ENCODE measurements around the gene NGLY1. TPM values are rescaled to one million over a fixed set of nuclear protein-coding genes. Genes with fewer than 3 reads are reported as not detected.

NGLY1 gene, protein sequence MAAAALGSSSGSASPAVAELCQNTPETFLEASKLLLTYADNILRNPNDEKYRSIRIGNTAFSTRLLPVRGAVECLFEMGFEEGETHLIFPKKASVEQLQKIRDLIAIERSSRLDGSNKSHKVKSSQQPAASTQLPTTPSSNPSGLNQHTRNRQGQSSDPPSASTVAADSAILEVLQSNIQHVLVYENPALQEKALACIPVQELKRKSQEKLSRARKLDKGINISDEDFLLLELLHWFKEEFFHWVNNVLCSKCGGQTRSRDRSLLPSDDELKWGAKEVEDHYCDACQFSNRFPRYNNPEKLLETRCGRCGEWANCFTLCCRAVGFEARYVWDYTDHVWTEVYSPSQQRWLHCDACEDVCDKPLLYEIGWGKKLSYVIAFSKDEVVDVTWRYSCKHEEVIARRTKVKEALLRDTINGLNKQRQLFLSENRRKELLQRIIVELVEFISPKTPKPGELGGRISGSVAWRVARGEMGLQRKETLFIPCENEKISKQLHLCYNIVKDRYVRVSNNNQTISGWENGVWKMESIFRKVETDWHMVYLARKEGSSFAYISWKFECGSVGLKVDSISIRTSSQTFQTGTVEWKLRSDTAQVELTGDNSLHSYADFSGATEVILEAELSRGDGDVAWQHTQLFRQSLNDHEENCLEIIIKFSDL
- 17.7 and 25.2 TPM in 2 replicates for total RNA-seq

GRCh38 chr3:25782938-25783660 lies at the start of gene NGLY1:
TSS of gene NGLY1 (minus strand) at chr3:25783443. CDS start at chr3:25783390, 53 bp downstream.
- DNase-seq (ENCODE audit: low read depth in 2 of 2) = peak; percentile 85 to 91

DNA sequence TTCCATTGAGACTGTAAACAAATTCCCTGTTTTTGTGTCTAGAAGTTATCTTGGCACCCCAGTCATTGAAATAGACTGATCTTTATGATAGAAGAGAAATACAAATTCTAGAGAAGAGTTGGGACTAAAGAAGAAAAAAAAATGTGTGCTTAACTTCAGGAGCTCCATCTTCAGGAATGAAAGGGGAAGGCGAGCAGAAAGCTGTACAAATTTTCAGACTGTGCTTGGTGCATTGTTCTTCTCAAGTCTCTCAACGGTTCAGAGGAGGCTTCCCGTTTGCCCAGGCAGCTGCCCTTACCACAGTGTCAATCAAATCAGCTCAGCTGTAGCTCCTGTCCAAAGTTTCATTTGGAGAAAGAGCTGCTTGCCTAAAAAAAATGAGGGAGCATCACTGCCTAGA lies 48.3 kb upstream of the NGLY1 start:
- peak; percentile 5 to 37 for DNase-seq (ENCODE audit: low read depth in 2 of 2)

DNA sequence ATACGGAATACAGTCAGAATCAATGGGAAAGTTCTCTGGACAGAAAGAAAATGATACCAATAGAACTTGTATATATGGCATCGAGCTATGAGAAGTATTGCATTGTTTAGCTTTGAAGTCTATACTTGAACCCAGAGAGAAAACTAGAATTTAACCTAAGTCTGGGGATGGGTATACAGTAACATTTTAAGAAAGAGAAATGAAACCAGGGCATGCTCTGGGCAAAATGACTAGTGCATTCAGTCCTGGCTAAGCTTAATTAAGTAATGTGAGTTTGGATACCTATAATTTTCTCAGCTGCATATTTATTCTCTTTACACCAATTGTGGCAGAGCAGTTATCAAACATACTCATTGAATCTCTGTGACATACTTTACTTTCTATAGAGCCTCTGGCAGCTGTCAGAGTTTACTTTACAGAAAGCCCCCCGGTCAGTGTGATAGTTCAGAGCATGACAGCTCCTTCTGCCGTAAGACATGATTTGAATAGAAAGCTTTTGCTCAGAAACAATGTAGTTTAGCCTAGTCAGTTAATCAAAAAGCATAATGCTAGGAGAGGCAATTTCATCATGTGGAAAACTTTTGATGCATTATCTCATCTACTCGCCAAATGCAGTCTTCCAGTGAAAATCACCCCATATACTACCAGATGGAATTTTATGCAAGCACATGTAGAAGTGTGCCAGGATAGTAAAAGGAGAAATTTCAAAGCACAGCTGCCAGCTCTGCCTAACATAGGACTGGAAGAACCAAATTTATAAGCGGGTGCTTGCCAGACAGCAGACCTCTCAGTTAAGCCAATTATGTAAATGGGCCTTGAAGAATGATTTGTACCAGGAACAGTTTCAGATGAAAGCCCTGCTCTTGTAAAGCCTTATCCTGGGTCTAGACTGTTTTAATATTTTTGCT lies 47.4 kb upstream of the NGLY1 start:
- no peak for DNase-seq (ENCODE audit: low read depth in 2 of 2)

- no peak for DNase-seq (ENCODE audit: low read depth in 2 of 2)
Measured at GRCh38 chr3:25826510-25826909, 43.3 kb upstream of the NGLY1 start.

- no peak for DNase-seq (ENCODE audit: low read depth in 2 of 2)
Measured at GRCh38 chr3:25823314-25823713, 40.1 kb upstream of the NGLY1 start.

- DNase-seq (ENCODE audit: low read depth in 2 of 2) = no peak
Measured at GRCh38 chr3:25821746-25822573, 38.7 kb upstream of the NGLY1 start.

DNA sequence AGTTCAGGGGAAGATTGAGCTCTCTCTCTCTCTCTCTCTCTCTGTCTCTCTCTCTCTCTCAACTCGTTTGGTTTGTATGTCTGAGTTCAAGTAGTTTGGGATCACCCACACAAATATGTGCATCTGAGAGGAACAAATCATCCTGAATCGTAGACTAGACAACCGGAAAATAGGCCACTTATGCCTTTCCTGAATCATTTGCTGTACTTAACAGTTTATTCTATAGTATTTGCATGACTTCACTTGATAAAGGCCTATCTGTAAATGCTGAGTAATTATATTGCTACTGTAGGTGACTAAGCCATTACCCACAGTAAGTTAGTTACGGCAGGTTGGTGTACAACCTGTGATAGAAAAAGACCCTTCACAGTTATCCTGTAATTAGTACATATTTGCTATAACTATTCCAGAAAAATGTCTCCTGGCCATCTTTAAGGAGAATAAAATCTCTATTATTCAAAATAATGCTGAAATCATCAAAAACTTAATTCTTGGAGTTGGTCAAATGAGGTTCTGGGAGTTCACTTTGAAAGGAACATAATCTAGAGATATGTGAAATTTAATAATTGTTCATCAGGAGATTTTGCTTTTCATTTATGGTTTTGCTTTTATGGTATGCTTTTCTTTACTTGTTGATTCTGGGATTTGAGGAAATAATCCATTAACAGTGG lies 37.7 kb upstream of the NGLY1 start:
- no peak for DNase-seq (ENCODE audit: low read depth in 2 of 2)

GRCh38 chr3:25820366-25820765 lies 37.1 kb upstream of the NGLY1 start:
- DNase-seq (ENCODE audit: low read depth in 2 of 2) = peak; percentile 75 to 87

DNA sequence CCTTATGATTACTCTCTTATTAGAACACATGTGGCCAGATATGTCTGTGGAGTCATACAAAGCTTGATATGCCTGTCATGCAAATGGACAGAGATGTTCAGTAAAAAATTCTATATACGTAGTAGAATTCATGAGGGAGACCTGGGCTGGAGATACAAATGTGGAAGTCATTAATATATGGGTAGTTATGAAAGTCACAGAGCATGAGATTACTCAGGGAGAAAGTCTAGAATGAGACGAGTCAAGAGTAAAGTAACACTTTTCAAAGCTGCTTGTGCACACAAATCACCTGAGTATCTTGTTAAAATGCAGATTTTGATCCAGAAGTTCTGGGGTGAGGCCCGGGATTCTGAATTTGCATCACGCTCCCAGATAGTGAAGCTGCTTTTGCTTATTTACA lies 35.1 kb upstream of the NGLY1 start:
- no peak for DNase-seq (ENCODE audit: low read depth in 2 of 2)

DNA sequence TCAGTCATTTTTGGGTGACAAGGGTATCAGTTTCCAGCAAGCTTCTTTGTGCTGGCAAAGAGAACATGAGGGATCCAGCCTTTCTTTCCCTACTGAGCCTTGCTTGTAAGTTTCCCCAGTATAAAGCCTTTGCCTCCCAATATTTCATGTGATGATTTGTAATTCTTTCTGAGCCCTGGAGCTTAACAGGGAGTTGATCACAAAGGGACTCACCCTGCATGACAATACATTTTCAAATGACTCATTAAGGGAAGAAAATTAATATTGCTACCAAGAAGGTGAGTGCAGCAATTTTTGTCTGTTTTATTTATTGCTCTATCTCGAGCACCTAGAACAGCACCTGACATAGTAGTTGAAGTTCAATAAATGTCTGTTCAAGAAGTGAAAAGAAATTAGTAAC lies 34.4 kb upstream of the NGLY1 start:
- no peak for DNase-seq (ENCODE audit: low read depth in 2 of 2)

- DNase-seq (ENCODE audit: low read depth in 2 of 2) = no peak
Measured at GRCh38 chr3:25817107-25817506, 33.9 kb upstream of the NGLY1 start.

- DNase-seq (ENCODE audit: low read depth in 2 of 2) = no peak
Measured at GRCh38 chr3:25812644-25813043, 29.4 kb upstream of the NGLY1 start.

- no peak for DNase-seq (ENCODE audit: low read depth in 2 of 2)
Measured at GRCh38 chr3:25804676-25805075, 21.4 kb upstream of the NGLY1 start.

GRCh38 chr3:25803833-25804232 lies 20.6 kb upstream of the NGLY1 start:
- no peak for DNase-seq (ENCODE audit: low read depth in 2 of 2)

DNA sequence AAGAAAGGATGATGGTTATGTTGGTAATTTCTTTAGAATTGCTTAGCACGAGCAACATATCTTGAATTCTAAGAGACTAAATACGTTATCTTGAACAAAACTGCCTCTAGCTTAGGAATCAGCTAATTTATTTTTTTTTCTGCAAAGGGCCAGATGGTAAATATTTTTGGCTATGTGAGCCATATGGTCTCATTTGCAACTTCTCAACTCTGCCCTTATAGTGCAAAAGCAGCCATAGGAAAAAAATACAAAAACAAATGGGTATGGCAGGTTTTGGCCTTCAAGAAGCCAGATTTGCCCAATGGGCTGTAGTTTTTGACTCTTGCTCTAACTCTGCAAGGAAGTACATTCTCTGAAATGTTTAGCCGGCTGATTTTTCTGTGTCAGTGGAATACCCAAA lies 18.5 kb upstream of the NGLY1 start:
- DNase-seq (ENCODE audit: low read depth in 2 of 2) = no peak

DNA sequence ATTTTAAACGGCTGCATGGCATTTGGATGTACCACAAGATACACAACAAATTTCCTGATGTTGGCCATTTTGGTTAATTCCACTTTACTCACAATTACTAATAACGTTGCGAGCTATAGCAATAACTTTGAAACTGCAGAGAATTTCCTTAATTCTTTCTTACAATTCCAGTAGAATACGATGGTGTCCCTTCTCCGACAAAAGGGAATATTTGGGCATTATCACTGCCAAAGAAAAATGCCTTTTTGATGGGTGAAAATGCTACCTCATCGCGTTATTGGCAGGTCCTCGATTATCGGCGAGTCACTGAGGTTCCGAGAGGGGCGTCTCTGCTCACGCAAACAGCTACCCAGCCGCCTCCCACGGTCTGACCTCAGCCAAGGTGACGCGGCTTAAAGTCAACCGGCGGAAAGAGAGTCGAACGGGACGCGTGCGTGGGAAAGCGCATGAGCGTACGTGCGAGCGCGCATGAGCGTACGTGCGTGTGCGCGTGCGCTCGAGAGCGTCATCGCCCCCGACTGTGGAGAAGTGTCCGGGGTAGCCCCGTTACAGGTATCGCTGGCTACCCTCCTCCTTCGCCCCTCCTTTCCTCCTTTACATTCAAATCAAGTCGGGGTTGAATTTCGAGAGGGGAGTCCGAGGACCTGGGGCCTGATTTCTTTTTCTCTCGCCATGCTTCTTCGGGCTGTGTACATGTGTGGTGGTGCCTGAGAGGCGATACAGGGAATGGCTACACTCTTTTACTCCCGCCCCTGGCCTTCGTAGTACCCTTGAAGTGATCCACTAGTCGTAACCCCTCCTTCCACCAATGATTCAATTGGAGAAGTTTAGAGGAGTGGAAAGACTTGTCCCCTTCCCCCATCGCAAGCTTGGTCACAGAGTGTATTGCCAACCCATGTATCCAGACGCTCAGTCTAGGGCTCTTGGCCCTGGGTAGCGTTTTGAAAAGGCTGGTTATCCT lies 6.6 kb upstream of the NGLY1 start, which contains the start of gene OXSM:
TSS of gene OXSM (plus strand) at position 495 of the 961 bp plus-strand sequence. CDS start 931 bp downstream, outside the sequence.
- DNase-seq (ENCODE audit: low read depth in 2 of 2) = peak; percentile 94 to 97

DNA sequence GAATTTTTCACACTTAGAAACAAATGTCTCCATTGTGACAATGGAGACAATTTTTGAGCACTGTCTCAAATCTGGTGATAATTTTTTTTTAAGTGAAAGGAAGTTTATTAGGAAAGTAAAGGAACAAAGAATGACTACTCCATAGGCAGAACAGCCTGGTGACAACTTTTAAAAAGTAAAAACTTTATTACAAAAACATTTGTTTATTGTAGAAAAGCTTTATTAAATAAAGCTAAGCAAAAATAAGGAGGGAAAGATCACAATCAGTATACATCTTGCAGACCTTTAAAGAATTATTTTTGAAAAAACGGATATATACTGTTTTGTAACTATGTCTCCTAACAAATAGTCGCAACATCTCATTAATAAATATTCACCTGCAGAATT lies 6.0 kb upstream of the NGLY1 start:
- no peak for DNase-seq (ENCODE audit: low read depth in 2 of 2)

- no peak for DNase-seq (ENCODE audit: low read depth in 2 of 2)
Measured at GRCh38 chr3:25787689-25788088, 4.4 kb upstream of the NGLY1 start.

DNA sequence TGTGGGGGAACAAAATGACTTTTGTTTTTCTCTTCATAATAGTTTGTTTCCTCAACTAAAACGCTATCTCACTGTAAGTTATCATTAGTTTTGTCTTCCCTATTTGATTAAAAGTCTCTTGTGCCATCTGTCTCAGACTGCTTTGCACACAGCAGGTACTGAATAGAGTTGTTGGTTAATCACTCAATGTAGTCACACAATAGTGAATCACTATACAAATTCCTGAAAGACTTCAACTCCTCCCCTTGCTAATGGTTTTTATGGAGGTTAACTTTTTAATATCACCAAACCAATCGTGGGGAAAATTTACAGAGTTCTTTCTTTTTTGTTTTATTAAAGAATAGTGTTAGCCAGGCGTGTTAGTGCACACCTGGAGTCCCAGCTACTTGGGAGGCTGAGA lies 2.6 kb upstream of the NGLY1 start:
- DNase-seq (ENCODE audit: low read depth in 2 of 2) = no peak

All from lung microvascular endothelial cell (primary cell).